SK-N-SH (cell line): ENCODE data around the gene SCFD1. TPM values are rescaled to one million over a fixed set of nuclear protein-coding genes. Genes with fewer than 3 reads are reported as not detected.

Experiments used
- CTCF ChIA-PET: fragments of 300-600, 350-600 bp; formaldehyde crosslinking; extraction: SDS; loops from one replicate; lab custom pipeline; 2021; lab: Yijun Ruan, JAX
- POLR2A ChIA-PET: fragments of 350-600 bp; sonication (Branson Sonifier 250); formaldehyde crosslinking; extraction: SDS; loops from one replicate; lab custom pipeline; 2020; ENCODE audit warnings: antibody characterized with exemption, inconsistent platforms; lab: Yijun Ruan, JAX
- DNase-seq: peaks from one replicate; pipeline ENCODE4 v3.0.0; 2012
- H2AFZ ChIP-seq: fragments of 200-600 bp; sonication (generic); 2 replicates; pipeline ENCODE4 v1.8.1; 2016; ENCODE audit warnings: antibody characterized with exemption, mild to moderate bottlenecking, low read depth
- H3F3A ChIP-seq: fragments of 200-600 bp; sonication (generic); replicated peaks from 2 replicates; pipeline ENCODE3; 2016; ENCODE audit warnings: antibody characterized with exemption, mild to moderate bottlenecking; ENCODE audit not compliant: insufficient read depth
- H3K27ac ChIP-seq, 2 experiments: fragments of 200-500 bp in 1 of 2; fragments of 200-600 bp in 1 of 2; sonication (Bioruptor generic) in 1 of 2; sonication (generic), shearing (Covaris generic) in 1 of 2; 2 replicates each; pipeline versions ENCODE4 v1.5.1 to v1.6.1; 2014 to 2016; ENCODE audit warnings: low read depth in 2 of 2, inconsistent platforms in 1 of 2, low read length in 1 of 2, mild to moderate bottlenecking in 1 of 2, mixed read lengths in 1 of 2
- H3K27me3 ChIP-seq: fragments of 200-600 bp; sonication (generic), shearing (Covaris generic); 2 replicates; pipeline ENCODE4 v1.6.1; 2016; ENCODE audit warnings: mixed run types; ENCODE audit not compliant: insufficient read depth
- H3K36me3 ChIP-seq, 2 experiments: fragments of 200-500 bp in 1 of 2; fragments of 200-600 bp in 1 of 2; sonication (Bioruptor generic) in 1 of 2; sonication (generic) in 1 of 2; replicated peaks in 1 of 2; 2 replicates each; pipeline versions ENCODE3 to v1.5.1; 2014 to 2016; ENCODE audit warnings: low read length in 1 of 2, mild to moderate bottlenecking in 1 of 2; ENCODE audit not compliant: insufficient read depth in 2 of 2, control insufficient read depth in 1 of 2
- H3K4me1 ChIP-seq, 2 experiments: fragments of 200-500 bp in 1 of 2; fragments of 200-600 bp in 1 of 2; sonication (Bioruptor generic) in 1 of 2; sonication (generic), shearing (Covaris generic) in 1 of 2; 2 replicates each; pipeline versions ENCODE4 v1.5.1 to v1.6.1; 2014 to 2016; ENCODE audit warnings: low read depth in 1 of 2, low read length in 1 of 2, mixed run types in 1 of 2; ENCODE audit not compliant: insufficient read depth in 2 of 2, control insufficient read depth in 1 of 2
- H3K4me2 ChIP-seq: fragments of 200-600 bp; sonication (generic), shearing (Covaris generic); 2 replicates; pipeline ENCODE4 v1.6.1; 2017; ENCODE audit warnings: mixed run types
- H3K4me3 ChIP-seq, 2 experiments: fragments of 200-500 bp in 1 of 2; fragments of 200-600 bp in 1 of 2; sonication (Bioruptor generic) in 1 of 2; sonication (generic), shearing (Covaris generic) in 1 of 2; 2 replicates each; pipeline versions ENCODE4 v1.5.1 to v1.8.1; 2014 to 2016; ENCODE audit warnings: low read depth in 2 of 2, inconsistent platforms in 1 of 2, low read length in 1 of 2, mild to moderate bottlenecking in 1 of 2, mixed read lengths in 1 of 2, moderate library complexity in 1 of 2
- H3K79me2 ChIP-seq: fragments of 200-600 bp; sonication (generic); 2 replicates; pipeline ENCODE4 v1.8.1; 2017; ENCODE audit warnings: mild to moderate bottlenecking; ENCODE audit not compliant: insufficient read depth
- H3K9ac ChIP-seq: fragments of 200-600 bp; sonication (generic); 2 replicates; pipeline ENCODE4 v1.6.1; 2017; ENCODE audit warnings: mixed run types
- H3K9me2 ChIP-seq: fragments of 200-600 bp; sonication (generic); 2 replicates; pipeline ENCODE4 v1.6.1; 2017; ENCODE audit warnings: mixed run types
- H3K9me3 ChIP-seq: fragments of 200-600 bp; sonication (generic); 2 replicates; pipeline ENCODE4 v1.6.1; 2017; ENCODE audit warnings: mixed run types, mild to moderate bottlenecking, moderate library complexity
- H4K20me1 ChIP-seq: fragments of 200-600 bp; sonication (generic); 2 replicates; pipeline ENCODE4 v1.6.1; 2017; ENCODE audit warnings: mild to moderate bottlenecking, mixed run types; ENCODE audit not compliant: insufficient read depth
- ELF1 ChIP-seq: IDR thresholded peaks from 2 replicates; pipeline ENCODE4 v1.4.0; 2012
- EZH2phosphoT487 ChIP-seq: fragments of 200-600 bp; sonication (generic); IDR thresholded peaks from 2 replicates; pipeline ENCODE4 v1.6.1; 2017; ENCODE audit warnings: low read depth, mixed run types, mild to moderate bottlenecking, antibody characterized with exemption, moderate library complexity, borderline replicate concordance
- FOSL2 ChIP-seq: IDR thresholded peaks from 2 replicates; pipeline ENCODE4 v1.4.0; 2012; ENCODE audit warnings: low read depth, mild to moderate bottlenecking, moderate library complexity, borderline replicate concordance
- GATA2 ChIP-seq: sonication (generic); formaldehyde crosslinking; IDR thresholded peaks from 2 replicates; pipeline ENCODE4 v1.5.0; 2020; ENCODE audit warnings: mild to moderate bottlenecking, missing genetic modification reagents
- IRF3 ChIP-seq: fragments of 150-350 bp; IDR thresholded peaks from 2 replicates; pipeline ENCODE4 v1.6.1; 2016; ENCODE audit warnings: mild to moderate bottlenecking, low read depth, low read length
- MEF2A ChIP-seq: IDR thresholded peaks from 2 replicates; pipeline ENCODE4 v1.4.0; 2012; ENCODE audit warnings: low read depth, borderline replicate concordance
- MXI1 ChIP-seq: IDR thresholded peaks from 2 replicates; pipeline ENCODE4 v1.6.1; 2012; ENCODE audit warnings: mild to moderate bottlenecking, low read depth, low read length, improper control_type of control experiment
- NRF1 ChIP-seq: IDR thresholded peaks from 2 replicates; pipeline ENCODE4 v1.6.1; 2012; ENCODE audit warnings: low read depth, mild to moderate bottlenecking, low read length
- POLR2AphosphoS5 ChIP-seq: IDR thresholded peaks from 2 replicates; pipeline ENCODE4 v1.6.1; 2012; ENCODE audit warnings: low read depth, low read length
- SIN3A ChIP-seq: IDR thresholded peaks from 2 replicates; pipeline ENCODE4 v1.6.1; 2012; ENCODE audit warnings: low read depth, mild to moderate bottlenecking, low read length, moderate library complexity, borderline replicate concordance
- SMC3 ChIP-seq: IDR thresholded peaks from 2 replicates; pipeline ENCODE4 v1.6.1; 2012; ENCODE audit warnings: low read depth, low read length, improper control_type of control experiment
- YY1 ChIP-seq: IDR thresholded peaks from 2 replicates; pipeline ENCODE4 v1.4.0; 2012; ENCODE audit warnings: low read depth, mild to moderate bottlenecking
- ZBTB33 ChIP-seq: IDR thresholded peaks from 2 replicates; pipeline ENCODE4 v1.4.0; 2012; ENCODE audit warnings: low read depth, borderline replicate concordance
- WGBS: methylation state at CpG from one replicate; pipeline ENCODE4 v1.1.6; 2017; ENCODE audit warnings: low lambda C conversion rate; 5-methylcytosine and 5-hydroxymethylcytosine counted together
- polyA plus RNA-seq, 3 experiments: library from polyadenylated mRNA; depleted of rRNA; stranded (reverse); fragments of >200 nt; gene quantifications; 2 replicates each; pipeline ENCODE4 v1.2.3, GENCODE V29; 2012
- TF ChIP-seq, protein P1 (sequence below): fragments of 150-350 bp; IDR thresholded peaks from 2 replicates; pipeline ENCODE4 v1.6.1; 2017; ENCODE audit warnings: antibody characterized with exemption, low read length, low read depth, borderline replicate concordance
- TF ChIP-seq, protein P2 (sequence below): IDR thresholded peaks from 2 replicates; pipeline ENCODE4; 2012

Gene SCFD1
- polyA plus RNA-seq, 1 of the 3 experiments (the other 2 are of a cell fraction): 31.4 TPM

DNA sequence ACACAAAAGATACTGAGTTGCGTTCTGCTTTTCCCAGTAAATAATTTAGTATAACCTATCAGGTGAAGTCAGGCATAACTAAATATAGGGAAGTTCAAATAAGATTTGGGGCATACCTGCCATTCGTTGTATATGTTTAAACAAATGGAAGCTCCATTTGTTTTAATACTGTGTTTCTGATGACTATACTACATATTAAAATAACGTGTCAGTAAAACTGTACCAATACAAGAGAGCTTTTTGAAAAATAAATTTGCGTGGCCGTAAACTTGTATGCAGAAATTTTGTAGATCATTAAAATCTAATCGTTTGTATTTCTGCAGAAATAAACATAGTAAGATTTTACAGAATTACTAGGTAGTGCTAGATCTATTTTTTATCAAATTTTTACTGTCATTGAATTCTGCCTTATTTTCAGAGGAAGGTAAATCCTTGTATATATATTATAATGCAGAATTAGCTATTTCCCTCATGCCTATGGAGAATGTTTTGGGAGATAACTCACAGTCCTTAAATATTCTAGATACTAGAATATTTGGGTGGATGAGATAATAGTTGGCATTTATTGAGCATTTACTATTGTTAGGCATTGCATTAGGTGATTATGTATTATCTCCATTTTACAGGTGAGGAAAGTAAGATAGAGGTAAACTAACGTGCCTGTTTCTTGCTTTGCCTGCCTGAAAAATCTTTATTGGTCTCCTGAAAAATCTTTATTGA lies 1.5 kb downstream of the SCFD1 start:
- POLR2A ChIA-PET: no interaction called here
- H3K27ac ChIP-seq: no peak overlapping the region; a peak in 1 of 4 replicates
- H3K4me1 ChIP-seq: peaks cover 7 to 11% of the 10 kb centered on the region in 2 experiments; a peak in 2 of 4 replicates
- CTCF ChIA-PET: interaction anchor here (1.1 to 1.2 kb wide), 2 partner anchors 34 to 280 kb away, joined by 3 read pairs; no protein-coding TSS in a partner anchor
- peaks cover 64% of the 10 kb centered on the region for H3K79me2 ChIP-seq
- H3K9me2 ChIP-seq: no peaks in the 10 kb centered on the region
- peaks cover 18% of the 10 kb centered on the region for H4K20me1 ChIP-seq
- peak overlapping the region; percentile 93; the same call in 1 of the 2 replicates for H3K9ac ChIP-seq
- H3F3A ChIP-seq: peaks cover 20% of the 10 kb centered on the region
- H3K9me3 ChIP-seq: no peaks in the 10 kb centered on the region
- peak overlapping the region; percentile 91 to 96 for H3K4me3 ChIP-seq
- H3K27me3 ChIP-seq: no peaks in the 10 kb centered on the region
- 71% methylated on average over 7 of the region's 7 CpGs for WGBS
- H2AFZ ChIP-seq: no peak overlapping the region
- TF ChIP-seq MEF2A (no peak), IRF3 (no peak), POLR2AphosphoS5 (no peak), MXI1 (no peak), YY1 (no peak), EZH2phosphoT487 (no peak), SIN3A (no peak), GATA2 (no peak), SMC3 (no peak), ZBTB33 (no peak), NRF1 (no peak), FOSL2 (no peak), ELF1 (no peak)
- TF ChIP-seq, protein P1, sequence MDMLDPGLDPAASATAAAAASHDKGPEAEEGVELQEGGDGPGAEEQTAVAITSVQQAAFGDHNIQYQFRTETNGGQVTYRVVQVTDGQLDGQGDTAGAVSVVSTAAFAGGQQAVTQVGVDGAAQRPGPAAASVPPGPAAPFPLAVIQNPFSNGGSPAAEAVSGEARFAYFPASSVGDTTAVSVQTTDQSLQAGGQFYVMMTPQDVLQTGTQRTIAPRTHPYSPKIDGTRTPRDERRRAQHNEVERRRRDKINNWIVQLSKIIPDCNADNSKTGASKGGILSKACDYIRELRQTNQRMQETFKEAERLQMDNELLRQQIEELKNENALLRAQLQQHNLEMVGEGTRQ: no peak
- TF ChIP-seq, protein P2, sequence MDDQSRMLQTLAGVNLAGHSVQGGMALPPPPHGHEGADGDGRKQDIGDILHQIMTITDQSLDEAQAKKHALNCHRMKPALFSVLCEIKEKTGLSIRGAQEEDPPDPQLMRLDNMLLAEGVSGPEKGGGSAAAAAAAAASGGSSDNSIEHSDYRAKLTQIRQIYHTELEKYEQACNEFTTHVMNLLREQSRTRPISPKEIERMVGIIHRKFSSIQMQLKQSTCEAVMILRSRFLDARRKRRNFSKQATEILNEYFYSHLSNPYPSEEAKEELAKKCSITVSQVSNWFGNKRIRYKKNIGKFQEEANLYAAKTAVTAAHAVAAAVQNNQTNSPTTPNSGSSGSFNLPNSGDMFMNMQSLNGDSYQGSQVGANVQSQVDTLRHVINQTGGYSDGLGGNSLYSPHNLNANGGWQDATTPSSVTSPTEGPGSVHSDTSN: no peak
- DNase-seq: no peak
- peak overlapping the region; percentile 81 for H3K4me2 ChIP-seq
- peaks cover 13 to 23% of the 10 kb centered on the region in 2 experiments for H3K36me3 ChIP-seq
